ENCODE data around the gene PRKAA2.

PRKAA2 gene

DNA sequence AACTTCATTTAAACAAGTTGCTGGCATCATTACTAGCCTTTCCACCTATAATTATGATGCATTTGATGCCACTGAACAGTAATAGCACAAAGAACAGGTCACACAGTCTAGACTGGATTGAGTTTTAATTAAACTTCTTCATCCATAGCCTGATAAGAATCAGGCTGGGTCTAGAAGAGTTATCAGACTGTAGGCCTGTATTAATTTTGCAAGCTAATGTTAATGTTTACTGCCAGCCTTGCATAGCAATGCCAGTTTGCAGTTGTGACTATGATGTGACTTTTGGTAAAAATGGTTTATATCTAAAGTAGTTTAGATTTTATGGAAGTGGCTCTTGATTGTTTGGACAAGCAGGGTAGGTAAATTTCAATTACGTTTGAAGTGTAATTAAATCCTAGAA is 68.0 kb downstream of the PRKAA2 start:
- DNase-seq (ENCODE audit: low read depth in 2 of 2) = no peak

DNA sequence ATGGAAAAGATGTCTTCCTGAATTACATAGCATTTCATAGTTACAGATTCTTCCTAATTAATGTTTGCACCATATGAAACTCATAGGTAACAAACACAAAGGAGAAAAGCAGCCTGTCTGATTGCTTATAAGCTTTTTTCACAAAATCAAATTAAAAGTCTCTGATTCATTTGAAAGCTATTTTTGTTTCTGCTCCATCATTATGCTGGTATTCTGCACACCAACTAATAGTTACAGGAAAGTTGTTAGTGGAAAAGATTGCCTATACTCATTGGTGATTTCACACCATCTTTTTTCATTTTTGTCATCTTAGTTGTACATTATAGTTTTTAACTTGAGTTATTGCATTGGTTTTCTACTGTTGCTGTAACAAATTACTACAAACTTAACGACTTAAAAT is 70.0 kb downstream of the PRKAA2 start:
- no peak for DNase-seq (ENCODE audit: low read depth in 2 of 2)

DNA sequence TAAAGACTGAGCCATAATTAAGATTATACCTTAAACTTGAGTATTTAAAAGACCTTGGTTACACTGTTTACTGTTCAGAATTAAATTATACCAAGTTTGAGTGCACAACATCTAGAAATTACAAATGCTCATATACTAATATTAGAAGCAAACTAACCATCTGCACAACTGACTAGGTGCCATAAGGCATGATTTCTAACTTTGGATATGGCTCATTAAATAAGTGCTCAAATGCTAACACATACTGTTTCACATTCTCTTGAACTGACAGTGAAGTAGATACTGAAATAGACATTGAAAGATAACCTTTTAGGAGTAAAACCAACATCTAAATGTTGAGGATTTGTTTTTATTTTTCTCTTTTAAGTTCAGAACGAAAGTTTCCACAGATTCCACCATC is 74.1 kb downstream of the PRKAA2 start:
- no peak for DNase-seq (ENCODE audit: low read depth in 2 of 2)

DNA sequence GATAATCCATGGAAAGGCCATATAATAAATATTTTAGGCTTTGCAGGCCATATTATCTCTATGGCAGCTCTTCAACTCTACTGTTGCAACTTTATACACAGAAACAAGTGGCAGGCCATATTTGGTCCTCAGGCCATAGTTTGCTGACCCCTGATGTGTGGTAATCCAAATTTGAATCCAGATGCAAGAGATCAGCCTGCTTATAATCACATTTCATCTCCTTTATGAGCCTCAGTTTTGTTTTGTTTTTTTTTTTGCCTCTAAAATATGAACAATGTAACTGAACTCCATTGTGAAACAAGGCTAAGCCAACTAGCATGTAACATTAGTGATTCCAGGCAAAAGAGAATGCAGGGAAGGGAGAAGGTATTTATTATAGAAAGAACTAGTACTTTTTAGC is 81.6 kb downstream of the PRKAA2 start:
- no peak for DNase-seq (ENCODE audit: low read depth in 2 of 2)

DNA sequence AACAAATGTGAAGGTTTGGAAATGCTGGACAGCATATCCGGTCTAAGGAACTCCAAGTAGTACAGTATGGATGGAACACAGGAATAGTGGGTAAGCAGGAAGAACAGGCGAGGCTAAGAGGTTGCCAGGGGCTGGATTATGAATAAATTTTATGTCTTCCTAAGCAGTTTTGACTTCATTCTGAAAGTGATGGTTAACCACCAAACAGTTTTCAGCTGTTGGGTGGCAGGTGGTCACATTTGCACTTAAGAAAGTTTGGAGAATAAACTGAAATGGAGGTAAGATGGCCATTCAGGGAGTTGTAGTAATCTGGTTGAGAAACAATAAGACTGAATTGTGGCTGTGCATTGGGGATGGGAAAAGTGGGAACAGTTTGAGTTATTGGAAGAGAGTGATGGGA is 83.8 kb downstream of the PRKAA2 start:
- DNase-seq (ENCODE audit: low read depth in 2 of 2) = no peak

DNA sequence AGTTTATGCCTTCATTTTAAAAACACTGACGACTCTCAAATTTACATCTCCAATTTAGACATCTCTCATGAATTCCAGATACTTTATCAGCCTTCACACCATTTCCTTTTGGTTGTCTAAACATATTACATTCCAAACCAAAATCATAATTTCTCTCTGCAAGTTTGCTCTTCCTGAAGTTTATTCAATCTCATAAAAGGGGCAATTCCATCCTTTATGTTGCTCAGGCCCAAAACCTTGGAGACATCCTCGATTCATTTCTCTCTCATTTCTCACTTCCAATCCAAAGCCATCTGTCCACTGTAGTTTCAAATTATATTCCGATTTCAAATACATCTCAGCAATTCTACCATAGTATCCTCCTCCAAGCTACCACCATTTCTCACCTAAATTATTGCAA is 100.1 kb downstream of the PRKAA2 start:
- DNase-seq (ENCODE audit: low read depth in 2 of 2) = no peak

GRCh38 chr1:56754708-56755479 is 109.8 kb downstream of the PRKAA2 start:
- no peak for DNase-seq (ENCODE audit: low read depth in 2 of 2)

GRCh38 chr1:56755911-56756310 is 110.8 kb downstream of the PRKAA2 start:
- no peak for DNase-seq (ENCODE audit: low read depth in 2 of 2)

- no peak for DNase-seq (ENCODE audit: low read depth in 2 of 2)
Measured at GRCh38 chr1:56758135-56758534, 113.0 kb downstream of the PRKAA2 start.

DNA sequence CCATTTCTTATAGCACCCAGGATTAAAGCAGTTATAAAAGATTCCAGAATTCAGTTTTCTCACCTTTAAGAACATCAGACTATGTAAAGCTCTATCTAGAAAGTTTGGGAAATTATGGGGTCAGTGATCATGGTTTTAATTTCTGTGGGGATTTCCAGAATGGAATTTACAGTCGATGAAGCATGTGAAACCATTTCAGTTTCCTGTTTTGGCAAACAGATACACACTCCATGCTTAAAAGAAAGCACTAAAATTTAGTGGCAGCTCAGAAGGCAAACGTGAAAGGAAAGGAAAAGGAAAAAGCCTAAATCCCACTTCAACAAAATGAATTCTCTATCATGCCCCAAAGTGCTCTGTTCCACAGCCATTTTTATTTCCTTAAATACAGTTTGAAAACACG is 113.7 kb downstream of the PRKAA2 start:
- no peak for DNase-seq (ENCODE audit: low read depth in 2 of 2)
